ENCODE data around the gene ALX4. TPM values are rescaled to one million over a fixed set of nuclear protein-coding genes. Genes with fewer than 3 reads are reported as not detected.

Gene ALX4
- total and polyA plus RNA-seq, 2 donors from 2014 or later = 0.09 to 0.16 TPM

GRCh38 chr11:44229624-44230023 lies 80.3 kb downstream of the ALX4 start:
- H3K27me3 ChIP-seq (ENCODE audit: control insufficient read depth, insufficient read depth, low read length) = no peaks in the 10 kb centered on the region
- no peak for TF ChIP-seq CTCF (IDR thresholded peaks at IDR 0.05; ENCODE audit: borderline replicate concordance, extremely low read depth, insufficient read depth)
- peaks cover 0 to 2% (median 0%) of the 10 kb centered on the region in 3 donors for H3K36me3 ChIP-seq (ENCODE audit: control insufficient read depth in 2 of 3, insufficient read depth in 3 of 3, low read length in 3 of 3)
- FAIRE-seq (no peak), DNase-seq (no peak)
- no peak overlapping the region for H3K4me3 ChIP-seq (ENCODE audit: low read length in 3 of 3)
- H3K9ac ChIP-seq (ENCODE audit: low read length in 3 of 3) = no peak overlapping the region
- H3K9me3 ChIP-seq (ENCODE audit: control insufficient read depth in 2 of 3, insufficient read depth in 1 of 3, low read length in 3 of 3) = no peaks in the 10 kb centered on the region
- intact Hi-C loops (cut with DNase I) = no loop called here
- no peak overlapping the region for H3K27ac ChIP-seq (ENCODE audit: low read depth in 2 of 2, low read length in 2 of 2)
- H3K4me1 ChIP-seq (ENCODE audit: control insufficient read depth in 2 of 3, insufficient read depth in 2 of 3, low read depth in 1 of 3, low read length in 3 of 3) = no peaks in the 10 kb centered on the region

- no peak overlapping the region for H3K4me3 ChIP-seq (ENCODE audit: low read length in 3 of 3)
- no peaks in the 10 kb centered on the region for H3K9me3 ChIP-seq (ENCODE audit: control insufficient read depth in 2 of 3, insufficient read depth in 1 of 3, low read length in 3 of 3)
- DNase-seq (no peak), FAIRE-seq (no peak)
- no peak overlapping the region for H3K9ac ChIP-seq (ENCODE audit: low read length in 3 of 3)
- H3K27ac ChIP-seq (ENCODE audit: low read depth in 2 of 2, low read length in 2 of 2) = no peak overlapping the region
- H3K27me3 ChIP-seq (ENCODE audit: control insufficient read depth, insufficient read depth, low read length) = no peaks in the 10 kb centered on the region
- no peaks in the 10 kb centered on the region for H3K4me1 ChIP-seq (ENCODE audit: control insufficient read depth in 2 of 3, insufficient read depth in 2 of 3, low read depth in 1 of 3, low read length in 3 of 3)
- H3K36me3 ChIP-seq (ENCODE audit: control insufficient read depth in 2 of 3, insufficient read depth in 3 of 3, low read length in 3 of 3) = peaks cover 0 to 2% (median 0%) of the 10 kb centered on the region in 3 donors
- TF ChIP-seq CTCF (IDR thresholded peaks at IDR 0.05; ENCODE audit: borderline replicate concordance, extremely low read depth, insufficient read depth) = no peak
- intact Hi-C loops (cut with DNase I) = no loop called here
Observed at GRCh38 chr11:44229098-44229497, 80.8 kb downstream of the ALX4 start.

- H3K9me3 ChIP-seq (ENCODE audit: control insufficient read depth in 2 of 3, insufficient read depth in 1 of 3, low read length in 3 of 3) = no peaks in the 10 kb centered on the region
- H3K36me3 ChIP-seq (ENCODE audit: control insufficient read depth in 2 of 3, insufficient read depth in 3 of 3, low read length in 3 of 3) = peaks cover 0 to 2% (median 0%) of the 10 kb centered on the region in 3 donors
- FAIRE-seq (no peak), DNase-seq (no peak)
- H3K4me3 ChIP-seq (ENCODE audit: low read length in 3 of 3) = no peak overlapping the region
- TF ChIP-seq CTCF (IDR thresholded peaks at IDR 0.05; ENCODE audit: borderline replicate concordance, extremely low read depth, insufficient read depth) = no peak
- no peak overlapping the region for H3K27ac ChIP-seq (ENCODE audit: low read depth in 2 of 2, low read length in 2 of 2)
- H3K9ac ChIP-seq (ENCODE audit: low read length in 3 of 3) = no peak overlapping the region
- no peaks in the 10 kb centered on the region for H3K4me1 ChIP-seq (ENCODE audit: control insufficient read depth in 2 of 3, insufficient read depth in 2 of 3, low read depth in 1 of 3, low read length in 3 of 3)
- no peaks in the 10 kb centered on the region for H3K27me3 ChIP-seq (ENCODE audit: control insufficient read depth, insufficient read depth, low read length)
- intact Hi-C loops (cut with DNase I) = no loop called here
Observed at GRCh38 chr11:44228379-44228778, 81.6 kb downstream of the ALX4 start.

GRCh38 chr11:44226945-44227344 lies 83.0 kb downstream of the ALX4 start:
- intact Hi-C loops (cut with DNase I) = no loop called here

More at GRCh38 chr11:44226945-44227344, 83.0 kb downstream of the ALX4 start:
- DNase-seq (no peak), FAIRE-seq (no peak)
- TF ChIP-seq CTCF (IDR thresholded peaks at IDR 0.05; ENCODE audit: borderline replicate concordance, extremely low read depth, insufficient read depth) = no peak
- peaks cover 0 to 2% (median 0%) of the 10 kb centered on the region in 3 donors for H3K36me3 ChIP-seq (ENCODE audit: control insufficient read depth in 2 of 3, insufficient read depth in 3 of 3, low read length in 3 of 3)
- no peak overlapping the region for H3K4me3 ChIP-seq (ENCODE audit: low read length in 3 of 3)
- H3K9ac ChIP-seq (ENCODE audit: low read length in 3 of 3) = no peak overlapping the region
- H3K27me3 ChIP-seq (ENCODE audit: control insufficient read depth, insufficient read depth, low read length) = no peaks in the 10 kb centered on the region
- no peaks in the 10 kb centered on the region for H3K4me1 ChIP-seq (ENCODE audit: control insufficient read depth in 2 of 3, insufficient read depth in 2 of 3, low read depth in 1 of 3, low read length in 3 of 3)
- H3K27ac ChIP-seq (ENCODE audit: low read depth in 2 of 2, low read length in 2 of 2) = no peak overlapping the region
- no peaks in the 10 kb centered on the region for H3K9me3 ChIP-seq (ENCODE audit: control insufficient read depth in 2 of 3, insufficient read depth in 1 of 3, low read length in 3 of 3)
